ENCODE measurements around the gene NUMBL.

Gene NUMBL

GRCh38 chr19:40724855-40725254 is 34.4 kb upstream of the NUMBL start:
- Histone ChIP-seq H3K27ac (ENCODE audit: low read depth in 2 of 2, low read length in 2 of 2) (no peak overlapping the region), H3K27me3 (ENCODE audit: control insufficient read depth in 2 of 2, insufficient read depth in 2 of 2, low read length in 2 of 2) (no peaks in the 10 kb centered on the region), H3K36me3 (ENCODE audit: control insufficient read depth in 2 of 2, insufficient read depth in 2 of 2, low read length in 2 of 2) (peaks cover 30 to 38% of the 10 kb centered on the region in 2 donors), H3K9me3 (ENCODE audit: control insufficient read depth in 2 of 2, low read length in 2 of 2) (no peaks in the 10 kb centered on the region), H3K9ac (ENCODE audit: low read depth in 1 of 2, low read length in 2 of 2) (no peak overlapping the region), H3K4me3 (ENCODE audit: low read length in 2 of 2) (no peak overlapping the region), H3K4me1 (ENCODE audit: control insufficient read depth in 2 of 2, insufficient read depth in 2 of 2, low read length in 2 of 2) (peaks cover 12 to 13% of the 10 kb centered on the region in 2 donors)

GRCh38 chr19:40724315-40724714 is 33.9 kb upstream of the NUMBL start:
- Histone ChIP-seq H3K4me3 (ENCODE audit: low read length in 2 of 2) (no peak overlapping the region), H3K9ac (ENCODE audit: low read depth in 1 of 2, low read length in 2 of 2) (no peak overlapping the region), H3K36me3 (ENCODE audit: control insufficient read depth in 2 of 2, insufficient read depth in 2 of 2, low read length in 2 of 2) (peaks cover 30 to 38% of the 10 kb centered on the region in 2 donors), H3K4me1 (ENCODE audit: control insufficient read depth in 2 of 2, insufficient read depth in 2 of 2, low read length in 2 of 2) (peaks cover 17 to 19% of the 10 kb centered on the region in 2 donors), H3K27me3 (ENCODE audit: control insufficient read depth in 2 of 2, insufficient read depth in 2 of 2, low read length in 2 of 2) (no peaks in the 10 kb centered on the region), H3K9me3 (ENCODE audit: control insufficient read depth in 2 of 2, low read length in 2 of 2) (no peaks in the 10 kb centered on the region), H3K27ac (ENCODE audit: low read depth in 2 of 2, low read length in 2 of 2) (no peak overlapping the region)

GRCh38 chr19:40723661-40724254 is 33.3 kb upstream of the NUMBL start:
- Histone ChIP-seq H3K36me3 (ENCODE audit: control insufficient read depth in 2 of 2, insufficient read depth in 2 of 2, low read length in 2 of 2) (peaks cover 30 to 35% of the 10 kb centered on the region in 2 donors), H3K27ac (ENCODE audit: low read depth in 2 of 2, low read length in 2 of 2) (no peak overlapping the region), H3K9ac (ENCODE audit: low read depth in 1 of 2, low read length in 2 of 2) (no peak overlapping the region), H3K27me3 (ENCODE audit: control insufficient read depth in 2 of 2, insufficient read depth in 2 of 2, low read length in 2 of 2) (no peaks in the 10 kb centered on the region), H3K4me3 (ENCODE audit: low read length in 2 of 2) (no peak overlapping the region), H3K4me1 (ENCODE audit: control insufficient read depth in 2 of 2, insufficient read depth in 2 of 2, low read length in 2 of 2) (peaks cover 23% of the 10 kb centered on the region in 2 donors), H3K9me3 (ENCODE audit: control insufficient read depth in 2 of 2, low read length in 2 of 2) (no peaks in the 10 kb centered on the region)

- Histone ChIP-seq H3K27ac (ENCODE audit: low read depth in 2 of 2, low read length in 2 of 2) (no peak overlapping the region), H3K4me3 (ENCODE audit: low read length in 2 of 2) (no peak overlapping the region), H3K4me1 (ENCODE audit: control insufficient read depth in 2 of 2, insufficient read depth in 2 of 2, low read length in 2 of 2) (peaks cover 34 to 36% of the 10 kb centered on the region in 2 donors), H3K27me3 (ENCODE audit: control insufficient read depth in 2 of 2, insufficient read depth in 2 of 2, low read length in 2 of 2) (no peaks in the 10 kb centered on the region), H3K9me3 (ENCODE audit: control insufficient read depth in 2 of 2, low read length in 2 of 2) (no peaks in the 10 kb centered on the region), H3K9ac (ENCODE audit: low read depth in 1 of 2, low read length in 2 of 2) (no peak overlapping the region), H3K36me3 (ENCODE audit: control insufficient read depth in 2 of 2, insufficient read depth in 2 of 2, low read length in 2 of 2) (peaks cover 27 to 30% of the 10 kb centered on the region in 2 donors)
These were observed 31.6 kb upstream of the NUMBL start for GRCh38 chr19:40721936-40722661.

- Histone ChIP-seq H3K4me1 (ENCODE audit: control insufficient read depth in 2 of 2, insufficient read depth in 2 of 2, low read length in 2 of 2) (peaks cover 39 to 40% of the 10 kb centered on the region in 2 donors), H3K27ac (ENCODE audit: low read depth in 2 of 2, low read length in 2 of 2) (peak overlapping the region; percentile 96 to 99), H3K4me3 (ENCODE audit: low read length in 2 of 2) (peak overlapping the region in 1 of 2 donors; percentile 41), H3K36me3 (ENCODE audit: control insufficient read depth in 2 of 2, insufficient read depth in 2 of 2, low read length in 2 of 2) (peaks cover 20 to 24% of the 10 kb centered on the region in 2 donors), H3K9ac (ENCODE audit: low read depth in 1 of 2, low read length in 2 of 2) (peak overlapping the region in 1 of 2 donors; percentile 50), H3K27me3 (ENCODE audit: control insufficient read depth in 2 of 2, insufficient read depth in 2 of 2, low read length in 2 of 2) (no peaks in the 10 kb centered on the region), H3K9me3 (ENCODE audit: control insufficient read depth in 2 of 2, low read length in 2 of 2) (no peaks in the 10 kb centered on the region)
These were observed 30.7 kb upstream of the NUMBL start for GRCh38 chr19:40721140-40721486.

- peak overlapping the region; percentile 75 to 94 for H3K4me3 ChIP-seq (ENCODE audit: low read length in 2 of 2)
- H3K9ac ChIP-seq (ENCODE audit: low read depth in 1 of 2, low read length in 2 of 2) = peak overlapping the region; percentile 92 to 99
- H3K36me3 ChIP-seq (ENCODE audit: control insufficient read depth in 2 of 2, insufficient read depth in 2 of 2, low read length in 2 of 2) = peaks cover 10 to 11% of the 10 kb centered on the region in 2 donors
- H3K27ac ChIP-seq (ENCODE audit: low read depth in 2 of 2, low read length in 2 of 2) = peak overlapping the region; percentile 96 to 99
- H3K9me3 ChIP-seq (ENCODE audit: control insufficient read depth in 2 of 2, low read length in 2 of 2) = no peaks in the 10 kb centered on the region
- H3K27me3 ChIP-seq (ENCODE audit: control insufficient read depth in 2 of 2, insufficient read depth in 2 of 2, low read length in 2 of 2) = no peaks in the 10 kb centered on the region
- peaks cover 52 to 54% of the 10 kb centered on the region in 2 donors for H3K4me1 ChIP-seq (ENCODE audit: control insufficient read depth in 2 of 2, insufficient read depth in 2 of 2, low read length in 2 of 2)
These were observed 29.0 kb upstream of the NUMBL start for GRCh38 chr19:40719414-40719894.

- Histone ChIP-seq H3K36me3 (ENCODE audit: control insufficient read depth in 2 of 2, insufficient read depth in 2 of 2, low read length in 2 of 2) (peaks cover 6% of the 10 kb centered on the region in 2 donors), H3K9ac (ENCODE audit: low read depth in 1 of 2, low read length in 2 of 2) (peak overlapping the region; percentile 92 to 99), H3K4me1 (ENCODE audit: control insufficient read depth in 2 of 2, insufficient read depth in 2 of 2, low read length in 2 of 2) (peaks cover 55 to 56% of the 10 kb centered on the region in 2 donors), H3K27ac (ENCODE audit: low read depth in 2 of 2, low read length in 2 of 2) (peak overlapping the region; percentile 96 to 99), H3K9me3 (ENCODE audit: control insufficient read depth in 2 of 2, low read length in 2 of 2) (no peaks in the 10 kb centered on the region), H3K27me3 (ENCODE audit: control insufficient read depth in 2 of 2, insufficient read depth in 2 of 2, low read length in 2 of 2) (no peaks in the 10 kb centered on the region), H3K4me3 (ENCODE audit: low read length in 2 of 2) (peak overlapping the region; percentile 75 to 94)
These were observed 28.4 kb upstream of the NUMBL start for GRCh38 chr19:40718774-40719391.

GRCh38 chr19:40717880-40718773 is 27.7 kb upstream of the NUMBL start:
- Histone ChIP-seq H3K27ac (ENCODE audit: low read depth in 2 of 2, low read length in 2 of 2) (peak overlapping the region; percentile 96 to 99), H3K9me3 (ENCODE audit: control insufficient read depth in 2 of 2, low read length in 2 of 2) (no peaks in the 10 kb centered on the region), H3K36me3 (ENCODE audit: control insufficient read depth in 2 of 2, insufficient read depth in 2 of 2, low read length in 2 of 2) (peaks cover 3% of the 10 kb centered on the region in 2 donors), H3K4me3 (ENCODE audit: low read length in 2 of 2) (peak overlapping the region; percentile 75 to 94), H3K9ac (ENCODE audit: low read depth in 1 of 2, low read length in 2 of 2) (peak overlapping the region; percentile 92 to 99), H3K4me1 (ENCODE audit: control insufficient read depth in 2 of 2, insufficient read depth in 2 of 2, low read length in 2 of 2) (peaks cover 55 to 56% of the 10 kb centered on the region in 2 donors), H3K27me3 (ENCODE audit: control insufficient read depth in 2 of 2, insufficient read depth in 2 of 2, low read length in 2 of 2) (no peaks in the 10 kb centered on the region)

GRCh38 chr19:40717325-40717879 is 27.0 kb upstream of the NUMBL start:
- H3K4me3 ChIP-seq (ENCODE audit: low read length in 2 of 2) = peak overlapping the region; percentile 75 to 94
- no peaks in the 10 kb centered on the region for H3K9me3 ChIP-seq (ENCODE audit: control insufficient read depth in 2 of 2, low read length in 2 of 2)
- peak overlapping the region; percentile 92 to 99 for H3K9ac ChIP-seq (ENCODE audit: low read depth in 1 of 2, low read length in 2 of 2)
- H3K4me1 ChIP-seq (ENCODE audit: control insufficient read depth in 2 of 2, insufficient read depth in 2 of 2, low read length in 2 of 2) = peaks cover 55 to 56% of the 10 kb centered on the region in 2 donors
- peaks cover under 1 to 2% of the 10 kb centered on the region in 2 donors for H3K36me3 ChIP-seq (ENCODE audit: control insufficient read depth in 2 of 2, insufficient read depth in 2 of 2, low read length in 2 of 2)
- no peaks in the 10 kb centered on the region for H3K27me3 ChIP-seq (ENCODE audit: control insufficient read depth in 2 of 2, insufficient read depth in 2 of 2, low read length in 2 of 2)
- H3K27ac ChIP-seq (ENCODE audit: low read depth in 2 of 2, low read length in 2 of 2) = peak overlapping the region; percentile 96 to 99

Data from mucosa of rectum (tissue), 2 donors.